ENCODE data around the gene HDGFL3. TPM values are rescaled to one million over a fixed set of nuclear protein-coding genes. Genes with fewer than 3 reads are reported as not detected.
"Not testable (repeated sequence)": the region's sequence is repeated elsewhere in the genome, so short reads cannot be mapped to it uniquely, and the experiment has no call there.

HDGFL3 gene
- total RNA-seq, 1 donor from 2014 or later = 231 TPM

GRCh38 chr15:83090465-83090864 lies 117.2 kb downstream of the HDGFL3 start:
- H4K20me1 ChIP-seq (ENCODE audit: low read depth) = no peaks in the 10 kb centered on the region
- H3K9me3 ChIP-seq (ENCODE audit: low read depth) = no peaks in the 10 kb centered on the region
- no peak overlapping the region for H3K4me3 ChIP-seq
- H3K27me3 ChIP-seq = no peaks in the 10 kb centered on the region
- H3K27me3 Mint-ChIP-seq (ENCODE audit: insufficient read depth, low read depth) = peaks cover 7% of the 10 kb centered on the region
- no peaks in the 10 kb centered on the region for H3K36me3 ChIP-seq
- H3K36me3 Mint-ChIP-seq = no peaks in the 10 kb centered on the region
- H3F3A ChIP-seq (ENCODE audit: low read depth) = peaks cover 10% of the 10 kb centered on the region
- peak overlapping the region; percentile 25 for H3K27ac ChIP-seq
- peaks cover 10% of the 10 kb centered on the region for H3K4me1 ChIP-seq
- peak; percentile 46 for DNase-seq (ENCODE audit: low spot score)
- H3K4me1 Mint-ChIP-seq = peaks cover 22% of the 10 kb centered on the region
- no peak for TF ChIP-seq EZH2 (IDR thresholded peaks at IDR 0.05)
- H3K79me2 ChIP-seq (ENCODE audit: low read depth) = no peaks in the 10 kb centered on the region
- no peak overlapping the region for H3K9ac ChIP-seq
- H3K4me3 Mint-ChIP-seq = no peak overlapping the region
- H3K4me2 ChIP-seq = peak overlapping the region; percentile 16
- H2AFZ ChIP-seq (replicated peaks) = no peak overlapping the region
- no peaks in the 10 kb centered on the region for H3K9me3 Mint-ChIP-seq
- no peak overlapping the region for H3K27ac Mint-ChIP-seq

- Mint-ChIP-seq H3K36me3 (no peaks in the 10 kb centered on the region), H3K27ac (no peak overlapping the region), H3K27me3 (ENCODE audit: insufficient read depth, low read depth) (peaks cover 7% of the 10 kb centered on the region), H3K9me3 (no peaks in the 10 kb centered on the region), H3K4me1 (peaks cover 18% of the 10 kb centered on the region), H3K4me3 (no peak overlapping the region)
- H3K9me3 ChIP-seq (ENCODE audit: low read depth) = no peaks in the 10 kb centered on the region
- DNase-seq (ENCODE audit: low spot score) = no peak
- no peak overlapping the region for H3K4me2 ChIP-seq
- H3K27ac ChIP-seq = no peak overlapping the region
- H3K9ac ChIP-seq = no peak overlapping the region
- no peaks in the 10 kb centered on the region for H3K36me3 ChIP-seq
- TF ChIP-seq EZH2 (IDR thresholded peaks at IDR 0.05) (no peak), EZH2phosphoT487 (IDR thresholded peaks at IDR 0.05) (no peak)
- TF ChIP-seq, protein P1, sequence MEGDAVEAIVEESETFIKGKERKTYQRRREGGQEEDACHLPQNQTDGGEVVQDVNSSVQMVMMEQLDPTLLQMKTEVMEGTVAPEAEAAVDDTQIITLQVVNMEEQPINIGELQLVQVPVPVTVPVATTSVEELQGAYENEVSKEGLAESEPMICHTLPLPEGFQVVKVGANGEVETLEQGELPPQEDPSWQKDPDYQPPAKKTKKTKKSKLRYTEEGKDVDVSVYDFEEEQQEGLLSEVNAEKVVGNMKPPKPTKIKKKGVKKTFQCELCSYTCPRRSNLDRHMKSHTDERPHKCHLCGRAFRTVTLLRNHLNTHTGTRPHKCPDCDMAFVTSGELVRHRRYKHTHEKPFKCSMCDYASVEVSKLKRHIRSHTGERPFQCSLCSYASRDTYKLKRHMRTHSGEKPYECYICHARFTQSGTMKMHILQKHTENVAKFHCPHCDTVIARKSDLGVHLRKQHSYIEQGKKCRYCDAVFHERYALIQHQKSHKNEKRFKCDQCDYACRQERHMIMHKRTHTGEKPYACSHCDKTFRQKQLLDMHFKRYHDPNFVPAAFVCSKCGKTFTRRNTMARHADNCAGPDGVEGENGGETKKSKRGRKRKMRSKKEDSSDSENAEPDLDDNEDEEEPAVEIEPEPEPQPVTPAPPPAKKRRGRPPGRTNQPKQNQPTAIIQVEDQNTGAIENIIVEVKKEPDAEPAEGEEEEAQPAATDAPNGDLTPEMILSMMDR (IDR thresholded peaks at IDR 0.05) = no peak
- H3K4me3 ChIP-seq = no peak overlapping the region
- H4K20me1 ChIP-seq (ENCODE audit: low read depth) = no peaks in the 10 kb centered on the region
- no peaks in the 10 kb centered on the region for H3K79me2 ChIP-seq (ENCODE audit: low read depth)
- no peaks in the 10 kb centered on the region for H3K27me3 ChIP-seq
- H3F3A ChIP-seq (ENCODE audit: low read depth) = peaks cover 10% of the 10 kb centered on the region
- H3K4me1 ChIP-seq = peaks cover 10% of the 10 kb centered on the region
- no peak overlapping the region for H2AFZ ChIP-seq (replicated peaks)
These were observed 118.7 kb downstream of the HDGFL3 start for GRCh38 chr15:83088876-83089275.

- no peaks in the 10 kb centered on the region for H3K36me3 ChIP-seq
- no peak for DNase-seq (ENCODE audit: low spot score)
- no peaks in the 10 kb centered on the region for H4K20me1 ChIP-seq (ENCODE audit: low read depth)
- Mint-ChIP-seq H3K27me3 (ENCODE audit: insufficient read depth, low read depth) (peaks cover 7% of the 10 kb centered on the region), H3K4me1 (peaks cover 18% of the 10 kb centered on the region), H3K36me3 (no peaks in the 10 kb centered on the region), H3K4me3 (no peak overlapping the region), H3K27ac (no peak overlapping the region), H3K9me3 (no peaks in the 10 kb centered on the region)
- H3K27ac ChIP-seq = no peak overlapping the region
- no peak overlapping the region for H2AFZ ChIP-seq (replicated peaks)
- H3K79me2 ChIP-seq (ENCODE audit: low read depth) = no peaks in the 10 kb centered on the region
- no peak overlapping the region for H3K4me3 ChIP-seq
- no peak overlapping the region for H3K4me2 ChIP-seq
- H3K4me1 ChIP-seq = peaks cover 10% of the 10 kb centered on the region
- H3K27me3 ChIP-seq = no peaks in the 10 kb centered on the region
- H3F3A ChIP-seq (ENCODE audit: low read depth) = peaks cover 10% of the 10 kb centered on the region
- TF ChIP-seq EZH2 (IDR thresholded peaks at IDR 0.05) = no peak
- no peak for TF ChIP-seq EZH2phosphoT487 (IDR thresholded peaks at IDR 0.05)
- TF ChIP-seq, protein P1 (IDR thresholded peaks at IDR 0.05) = no peak
- H3K9me3 ChIP-seq (ENCODE audit: low read depth) = no peaks in the 10 kb centered on the region
- no peak overlapping the region for H3K9ac ChIP-seq
These were observed 120.0 kb downstream of the HDGFL3 start for GRCh38 chr15:83087576-83087975.

- H3K4me1 Mint-ChIP-seq = not testable (repeated sequence)
These were observed 121.6 kb downstream of the HDGFL3 start for GRCh38 chr15:83085864-83086552.

More at GRCh38 chr15:83085864-83086552, 121.6 kb downstream of the HDGFL3 start:
- H3K27ac Mint-ChIP-seq; H3F3A ChIP-seq (ENCODE audit: low read depth); H3K4me3 Mint-ChIP-seq; H3K9ac ChIP-seq; H3K9me3 Mint-ChIP-seq; H3K36me3 ChIP-seq; H3K4me3 ChIP-seq; H3K36me3 Mint-ChIP-seq; H3K9me3 ChIP-seq (ENCODE audit: low read depth); H3K27me3 ChIP-seq; H3K27ac ChIP-seq; H3K4me1 ChIP-seq; H4K20me1 ChIP-seq (ENCODE audit: low read depth); H3K79me2 ChIP-seq (ENCODE audit: low read depth); H2AFZ ChIP-seq (replicated peaks); H3K27me3 Mint-ChIP-seq (ENCODE audit: insufficient read depth, low read depth); DNase-seq (ENCODE audit: low spot score); H3K4me2 ChIP-seq: not testable (repeated sequence)

Data from neural progenitor cell (in vitro differentiated cells).